HG03354 (cell line): ENCODE results near the gene ZNF483.
"Not testable (repeated sequence)": the region's sequence is repeated elsewhere in the genome, so short reads cannot be mapped to it uniquely, and the experiment has no call there.

Experiments used
- ATAC-seq: cut with Tn5 transposase; IDR thresholded peaks from one replicate; pipeline ENCODE4 v1.9.1; 2021; ENCODE audit warnings: mild to moderate bottlenecking; ENCODE audit not compliant: unreplicated experiment, poor library complexity, severe bottlenecking

ZNF483 gene

DNA sequence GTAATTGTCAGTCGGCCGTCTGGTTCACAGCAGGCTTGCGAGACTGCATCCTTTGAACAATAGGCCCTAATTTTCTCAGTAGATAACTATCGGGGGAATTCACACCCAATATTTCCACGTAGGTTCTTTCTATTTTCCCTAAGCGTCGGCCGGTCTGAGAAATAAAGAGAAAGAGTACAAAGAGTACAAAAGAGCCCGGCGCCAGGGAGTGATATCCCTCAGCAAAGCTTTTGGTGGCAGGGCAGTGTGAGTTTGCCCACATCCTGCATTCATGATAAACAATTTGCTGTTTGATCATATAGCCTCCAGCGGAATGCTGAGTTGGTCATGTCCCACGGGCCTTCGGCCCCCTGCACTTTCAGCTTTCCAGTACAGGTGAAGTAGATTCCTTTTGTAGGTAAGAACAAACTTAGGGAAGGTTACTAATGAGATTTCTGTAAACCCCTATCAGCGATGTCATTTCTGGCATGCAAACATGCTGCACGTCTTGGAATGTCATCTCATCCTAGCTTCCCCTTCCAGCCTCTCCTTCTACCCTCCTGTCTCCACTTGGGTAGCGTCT lies 79.2 kb downstream of the ZNF483 start:
- no peak for ATAC-seq

GRCh38 chr9:111605041-111605559 lies 80.1 kb downstream of the ZNF483 start:
- ATAC-seq = no peak

- ATAC-seq = no peak
Observed at GRCh38 chr9:111610149-111610548, 85.2 kb downstream of the ZNF483 start.

DNA sequence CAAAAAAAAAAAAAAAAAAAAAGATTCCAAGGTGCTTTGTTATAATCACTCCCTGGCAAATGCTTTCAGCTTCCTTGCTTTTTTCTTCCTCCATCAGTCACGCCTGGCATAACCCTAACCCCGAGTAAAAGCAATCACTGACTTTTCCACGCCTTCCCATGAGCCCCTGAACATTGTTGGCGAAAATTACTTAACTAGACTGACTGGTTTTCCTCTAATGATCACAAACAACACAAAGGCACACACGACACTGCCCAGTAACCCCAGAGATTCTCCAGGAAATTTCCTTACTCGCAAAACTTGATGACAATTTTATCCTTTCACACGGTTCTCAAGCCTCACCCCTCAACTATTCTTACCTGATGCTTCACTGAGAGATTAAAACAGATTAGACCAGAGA lies 85.9 kb downstream of the ZNF483 start:
- no peak for ATAC-seq

DNA sequence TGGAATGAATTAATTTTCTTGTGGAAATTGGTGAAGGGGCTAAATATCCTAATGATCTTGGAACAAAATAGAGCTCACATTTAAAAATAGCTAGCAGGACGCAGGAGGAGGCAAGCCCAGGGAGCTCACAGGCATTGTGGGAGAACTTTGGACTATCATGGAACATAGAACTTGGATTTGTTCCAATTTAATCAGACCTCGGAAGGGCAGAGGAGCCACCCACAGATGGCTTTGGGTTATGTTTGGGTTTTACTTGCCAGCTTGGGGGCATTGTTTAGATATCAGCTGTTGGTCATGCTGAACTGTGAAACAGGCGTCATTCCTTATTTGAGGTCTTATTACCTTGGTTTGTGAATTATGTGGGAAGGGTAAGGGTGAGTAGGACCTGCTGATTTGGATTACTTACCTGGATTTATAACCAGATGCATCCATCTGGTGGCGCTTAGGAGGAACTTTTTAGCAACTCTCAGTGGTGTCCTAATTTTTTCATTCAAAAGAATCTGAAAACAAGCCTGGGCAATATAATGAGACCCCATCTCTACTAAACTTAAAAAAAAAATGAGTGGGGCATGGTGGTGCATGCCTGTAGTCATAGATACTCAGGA lies 88.6 kb downstream of the ZNF483 start:
- ATAC-seq = no peak

GRCh38 chr9:111615928-111616327 lies 90.9 kb downstream of the ZNF483 start:
- ATAC-seq = no peak

- not testable (repeated sequence) for ATAC-seq
Observed at GRCh38 chr9:111617349-111617748, 92.4 kb downstream of the ZNF483 start.

GRCh38 chr9:111621895-111622480 lies 97.0 kb downstream of the ZNF483 start:
- ATAC-seq = no peak

GRCh38 chr9:111622626-111623025 lies 97.6 kb downstream of the ZNF483 start:
- no peak for ATAC-seq
